ENCODE measurements around the gene ATP1A1. TPM values are rescaled to one million over a fixed set of nuclear protein-coding genes. Genes with fewer than 3 reads are reported as not detected.

ATP1A1 gene
- total RNA-seq, 1 experiment from 2014 or later, result 378 TPM

DNA sequence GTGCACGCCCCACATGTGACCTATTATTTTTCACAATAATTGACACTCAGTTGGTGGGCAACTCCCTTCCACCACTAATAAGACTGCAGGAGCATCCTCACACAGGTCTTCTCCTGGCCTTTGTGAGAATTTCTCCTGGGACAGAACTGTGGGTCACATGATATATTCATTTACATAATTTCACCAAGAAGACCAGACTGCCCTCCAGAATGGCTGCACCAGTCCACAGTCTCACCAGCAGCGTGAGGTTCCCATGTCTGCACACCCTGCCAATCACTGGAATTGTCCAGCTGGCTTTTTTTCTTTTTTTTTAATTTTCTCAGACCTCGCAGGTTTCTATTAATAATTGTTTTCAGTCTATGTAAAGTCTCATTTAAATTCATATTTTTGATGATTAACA lies 41.3 kb downstream of the ATP1A1 start:
- CTCF ChIA-PET, result interaction anchor here (0.7 kb wide), 1 partner anchor 71 kb away, joined by 3 read pairs; no protein-coding TSS in a partner anchor
- intact Hi-C loops (cut with micrococcal nuclease), result no loop called here
- no peak overlapping the region for H3K27ac Mint-ChIP-seq (ENCODE audit: low read depth, unreplicated experiment)

DNA sequence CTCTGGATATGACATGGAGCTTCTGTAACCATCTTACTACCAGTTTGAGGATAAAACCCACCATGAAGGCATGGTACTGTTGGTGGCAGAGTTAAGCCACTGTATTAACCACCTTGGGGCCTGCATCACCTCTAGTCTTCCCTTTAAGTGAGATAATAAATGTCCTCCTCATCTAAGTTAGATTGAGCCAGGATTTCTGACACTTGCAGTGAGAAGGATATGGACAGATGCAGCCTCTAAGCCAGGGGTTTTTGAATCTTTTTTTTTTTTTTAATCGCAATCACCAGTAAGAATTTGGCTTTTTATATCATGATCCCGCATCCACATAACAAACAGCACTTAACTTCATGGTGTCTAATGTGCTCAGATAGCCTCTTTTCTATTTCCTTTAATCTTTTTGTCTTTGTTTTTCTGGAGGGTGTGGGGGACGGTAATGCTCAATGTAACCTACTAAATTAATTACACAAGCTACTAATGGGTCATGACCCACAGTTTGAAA lies 42.2 kb downstream of the ATP1A1 start:
- no peak for DNase-seq (ENCODE audit: unreplicated experiment)
- no peaks in the 10 kb centered on the region for H3K9me3 Mint-ChIP-seq (ENCODE audit: unreplicated experiment)
- POLR2A ChIA-PET, result interaction anchor here (0.7 to 1.1 kb wide), 2 partner anchors 13 to 27 kb away, joined by 3 to 4 read pairs; no protein-coding TSS in a partner anchor
- TF ChIP-seq, protein P1, sequence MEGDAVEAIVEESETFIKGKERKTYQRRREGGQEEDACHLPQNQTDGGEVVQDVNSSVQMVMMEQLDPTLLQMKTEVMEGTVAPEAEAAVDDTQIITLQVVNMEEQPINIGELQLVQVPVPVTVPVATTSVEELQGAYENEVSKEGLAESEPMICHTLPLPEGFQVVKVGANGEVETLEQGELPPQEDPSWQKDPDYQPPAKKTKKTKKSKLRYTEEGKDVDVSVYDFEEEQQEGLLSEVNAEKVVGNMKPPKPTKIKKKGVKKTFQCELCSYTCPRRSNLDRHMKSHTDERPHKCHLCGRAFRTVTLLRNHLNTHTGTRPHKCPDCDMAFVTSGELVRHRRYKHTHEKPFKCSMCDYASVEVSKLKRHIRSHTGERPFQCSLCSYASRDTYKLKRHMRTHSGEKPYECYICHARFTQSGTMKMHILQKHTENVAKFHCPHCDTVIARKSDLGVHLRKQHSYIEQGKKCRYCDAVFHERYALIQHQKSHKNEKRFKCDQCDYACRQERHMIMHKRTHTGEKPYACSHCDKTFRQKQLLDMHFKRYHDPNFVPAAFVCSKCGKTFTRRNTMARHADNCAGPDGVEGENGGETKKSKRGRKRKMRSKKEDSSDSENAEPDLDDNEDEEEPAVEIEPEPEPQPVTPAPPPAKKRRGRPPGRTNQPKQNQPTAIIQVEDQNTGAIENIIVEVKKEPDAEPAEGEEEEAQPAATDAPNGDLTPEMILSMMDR (IDR thresholded peaks at IDR 0.05; ENCODE audit: unreplicated experiment), result no peak
- H3K27ac Mint-ChIP-seq (ENCODE audit: low read depth, unreplicated experiment), result no peak overlapping the region
- H3K4me1 Mint-ChIP-seq (ENCODE audit: insufficient read depth, unreplicated experiment), result peaks cover 11% of the 10 kb centered on the region
- H3K27me3 Mint-ChIP-seq (ENCODE audit: insufficient read depth, unreplicated experiment), result no peaks in the 10 kb centered on the region
- no peak overlapping the region for H3K4me3 Mint-ChIP-seq (ENCODE audit: unreplicated experiment)
- CTCF ChIA-PET, result interaction anchor here (0.9 to 2.6 kb wide), 2 partner anchors 70 to 275 kb away, joined by 4 to 20 read pairs; no protein-coding TSS in a partner anchor
- H3K36me3 Mint-ChIP-seq (ENCODE audit: insufficient read depth, unreplicated experiment), result peaks cover 10% of the 10 kb centered on the region
- no TSS peak for BruUV-seq (replicated peaks)
- intact Hi-C loops (cut with micrococcal nuclease), result no loop called here

More for the DNA sequence above, 41.3 kb downstream of the ATP1A1 start:
- BruUV-seq (replicated peaks), result no TSS peak
- TF ChIP-seq, protein P1 (IDR thresholded peaks at IDR 0.05; ENCODE audit: unreplicated experiment), result no peak
- peaks cover 19% of the 10 kb centered on the region for H3K36me3 Mint-ChIP-seq (ENCODE audit: insufficient read depth, unreplicated experiment)
- H3K9me3 Mint-ChIP-seq (ENCODE audit: unreplicated experiment), result no peaks in the 10 kb centered on the region
- H3K27me3 Mint-ChIP-seq (ENCODE audit: insufficient read depth, unreplicated experiment), result no peaks in the 10 kb centered on the region
- H3K4me1 Mint-ChIP-seq (ENCODE audit: insufficient read depth, unreplicated experiment), result peaks cover 11% of the 10 kb centered on the region
- POLR2A ChIA-PET, result no interaction called here
- no peak for DNase-seq (ENCODE audit: unreplicated experiment)
- H3K4me3 Mint-ChIP-seq (ENCODE audit: unreplicated experiment), result no peak overlapping the region

DNA sequence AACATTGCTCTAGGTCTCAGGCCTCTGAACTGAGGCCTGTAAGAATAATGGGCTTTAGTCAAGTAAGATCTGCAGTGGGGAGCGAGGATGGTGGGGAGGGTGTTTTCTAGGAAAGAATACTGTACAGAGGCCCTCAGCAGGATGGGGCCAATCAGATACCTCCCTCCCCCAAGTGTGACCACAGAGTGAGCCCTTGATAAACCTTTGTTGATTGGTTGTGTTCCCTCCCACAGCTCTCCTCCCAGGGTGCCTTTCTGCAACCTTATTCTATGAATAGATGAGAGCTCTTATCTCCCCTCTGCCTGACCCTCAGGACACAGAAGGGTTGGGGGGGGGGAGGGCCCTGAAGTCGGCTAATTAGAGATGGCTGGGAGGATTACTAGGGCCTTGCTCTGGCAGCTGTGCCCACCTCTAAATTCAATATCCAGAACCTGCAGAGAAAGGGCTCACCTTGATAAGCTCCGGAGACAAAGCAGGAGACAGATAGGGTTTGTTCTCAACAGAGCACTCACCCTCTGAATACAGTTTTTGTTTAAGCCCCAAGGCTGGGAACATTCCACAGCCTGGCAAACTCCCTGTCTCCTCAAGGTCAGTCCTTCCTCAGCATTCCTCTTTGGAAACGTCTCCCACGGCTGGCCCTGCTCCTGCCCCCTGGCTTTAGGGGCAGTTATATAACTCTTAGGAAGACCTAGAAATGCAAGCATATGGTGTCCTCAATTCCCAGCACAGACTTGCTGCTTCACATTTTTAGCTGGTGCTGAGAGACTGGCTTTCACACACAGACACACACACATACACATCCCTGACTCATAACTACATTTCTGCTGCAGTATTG lies 42.9 kb downstream of the ATP1A1 start:
- intact Hi-C loops (cut with micrococcal nuclease), result no loop called here
- Mint-ChIP-seq H3K27ac (ENCODE audit: low read depth, unreplicated experiment) (no peak overlapping the region), H3K4me1 (ENCODE audit: insufficient read depth, unreplicated experiment) (peaks cover 11% of the 10 kb centered on the region), H3K4me3 (ENCODE audit: unreplicated experiment) (no peak overlapping the region), H3K27me3 (ENCODE audit: insufficient read depth, unreplicated experiment) (no peaks in the 10 kb centered on the region), H3K9me3 (ENCODE audit: unreplicated experiment) (no peaks in the 10 kb centered on the region), H3K36me3 (ENCODE audit: insufficient read depth, unreplicated experiment) (peaks cover 9% of the 10 kb centered on the region)
- POLR2A ChIA-PET, result interaction anchor here (1.1 to 2.0 kb wide), 2 partner anchors 13 to 14 kb away, joined by 4 to 7 read pairs; no protein-coding TSS in a partner anchor
- no TSS peak for BruUV-seq (replicated peaks)
- CTCF ChIA-PET, result interaction anchor here (0.8 to 2.6 kb wide), 6 partner anchors 40 to 276 kb away, joined by 3 to 20 read pairs (median 4); no protein-coding TSS in a partner anchor
- no peak for DNase-seq (ENCODE audit: unreplicated experiment)
- TF ChIP-seq, protein P1 (IDR thresholded peaks at IDR 0.05; ENCODE audit: unreplicated experiment), result no peak

DNA sequence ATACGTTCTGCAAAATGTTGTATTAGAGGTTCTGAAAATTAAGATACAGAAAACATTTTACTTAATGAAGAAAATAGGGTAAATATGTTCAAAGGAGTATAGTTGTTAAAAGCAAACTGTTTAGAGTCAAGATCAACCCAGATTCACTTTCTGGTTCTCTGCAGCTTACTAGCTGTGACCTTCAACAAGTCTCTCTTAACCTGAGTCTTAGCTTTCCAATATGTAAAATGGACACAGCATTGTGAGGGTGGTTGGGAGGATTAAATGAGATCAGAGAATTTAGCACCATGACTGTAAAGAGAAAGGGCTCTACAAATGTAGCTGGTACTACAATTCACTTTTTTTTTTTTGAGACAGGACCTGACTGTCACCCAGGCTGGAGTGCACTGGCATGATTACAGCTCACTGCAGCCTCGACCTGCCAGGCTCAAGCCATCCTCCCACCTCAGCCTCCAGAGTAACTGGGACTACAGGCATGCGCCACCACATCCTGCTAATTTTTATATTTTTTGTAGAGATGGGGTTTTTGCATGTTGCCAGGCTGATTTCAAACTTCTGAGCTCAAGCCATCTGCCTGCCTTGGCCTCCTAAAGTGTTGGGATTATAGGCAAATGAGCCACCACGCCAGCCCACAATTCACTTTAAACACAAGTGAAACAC lies 43.9 kb downstream of the ATP1A1 start:
- peak overlapping the region; percentile 50 for H3K27ac Mint-ChIP-seq (ENCODE audit: low read depth, unreplicated experiment)
- no TSS peak for BruUV-seq (replicated peaks)
- H3K9me3 Mint-ChIP-seq (ENCODE audit: unreplicated experiment), result no peaks in the 10 kb centered on the region

More for the DNA sequence above, 43.9 kb downstream of the ATP1A1 start:
- TF ChIP-seq, protein P1 (IDR thresholded peaks at IDR 0.05; ENCODE audit: unreplicated experiment), result no peak
- H3K36me3 Mint-ChIP-seq (ENCODE audit: insufficient read depth, unreplicated experiment), result peaks cover 9% of the 10 kb centered on the region
- H3K4me1 Mint-ChIP-seq (ENCODE audit: insufficient read depth, unreplicated experiment), result peaks cover 11% of the 10 kb centered on the region
- no peak for DNase-seq (ENCODE audit: unreplicated experiment)
- H3K27me3 Mint-ChIP-seq (ENCODE audit: insufficient read depth, unreplicated experiment), result no peaks in the 10 kb centered on the region
- ChIA-PET CTCF (interaction anchor here (0.6 to 3.0 kb wide), 12 partner anchors 11 to 278 kb away, joined by 3 to 20 read pairs (median 4); no protein-coding TSS in a partner anchor), POLR2A (interaction anchor here (0.8 to 3.1 kb wide), 6 partner anchors 11 to 41 kb away, joined by 3 to 18 read pairs (median 4); no protein-coding TSS in a partner anchor)
- intact Hi-C loops (cut with micrococcal nuclease), result no loop called here
- H3K4me3 Mint-ChIP-seq (ENCODE audit: unreplicated experiment), result peak overlapping the region; percentile 85
